HT1080 (cell line): ENCODE data around the gene CCDC83. TPM values are rescaled to one million over a fixed set of nuclear protein-coding genes. Genes with fewer than 3 reads are reported as not detected.

ENCODE experiments used
- total RNA-seq: library from RNA; depleted of rRNA; stranded (reverse); fragments of >200 nt; shearing (Covaris generic); gene quantifications from 2 replicates; pipeline ENCODE4 v1.2.3, GENCODE V29; 2014; rRNA removed

CCDC83 gene
- total RNA-seq, 1 experiment from 2014 or later = not detected

Other genes with a start within 250 kb of the CCDC83 start
- gene DLG2, start 228.0 kb upstream of the CCDC83 start, total RNA-seq = 0.23 and 0.34 TPM in 2 replicates
- gene TMEM126B, start 226.8 kb upstream of the CCDC83 start, total RNA-seq = 88.7 and 93.6 TPM in 2 replicates
- 38.9 and 39.4 TPM in 2 replicates for gene TMEM126A, start 207.4 kb upstream of the CCDC83 start, total RNA-seq
- gene CREBZF, start 190.3 kb upstream of the CCDC83 start, total RNA-seq = 23.7 and 24.0 TPM in 2 replicates
- 0.16 TPM in 1 of 2 replicates, not detected in the other for gene CCDC89, start 169.2 kb upstream of the CCDC83 start, total RNA-seq
- gene SYTL2, start 44.2 kb upstream of the CCDC83 start, total RNA-seq = 19.6 and 23.4 TPM in 2 replicates
- 92.3 and 164 TPM in 2 replicates for gene PICALM, start 213.7 kb downstream of the CCDC83 start, total RNA-seq